Measurements from ENCODE around the gene CFH.
"Not testable (repeated sequence)": the region's sequence is repeated elsewhere in the genome, so short reads cannot be mapped to it uniquely, and the experiment has no call there.

- not testable (repeated sequence) for TF ChIP-seq CTCF (conservative IDR thresholded peaks at IDR 0.05; ENCODE audit: low read depth, low read length); EZH2 (IDR thresholded peaks at IDR 0.05; ENCODE audit: borderline replicate concordance, low read depth, low read length, poor library complexity, severe bottlenecking)
These were observed 139.4 kb downstream of the CFH start for GRCh38 chr1:196791252-196791651.

Data from A673 (cell line).